NCI-H146 treated with DMSO at 0.1 percent for 48 hours (cell line): Measurements from ENCODE around the gene SOBP.
"Not testable (repeated sequence)": the region's sequence is repeated elsewhere in the genome, so short reads cannot be mapped to it uniquely, and the experiment has no call there.

ENCODE experiments used
- DNase-seq: peaks from one replicate; lab custom pipeline; 2025; ENCODE audit not compliant: unreplicated experiment; lab: John Stamatoyannopoulos, UW

SOBP gene

GRCh38 chr6:107488174-107488874 is 1.6 kb upstream of the SOBP start:
- DNase-seq, result no peak

- peak; percentile 27 for DNase-seq
These were observed 862 bp upstream of the SOBP start for GRCh38 chr6:107488875-107489635.

DNA sequence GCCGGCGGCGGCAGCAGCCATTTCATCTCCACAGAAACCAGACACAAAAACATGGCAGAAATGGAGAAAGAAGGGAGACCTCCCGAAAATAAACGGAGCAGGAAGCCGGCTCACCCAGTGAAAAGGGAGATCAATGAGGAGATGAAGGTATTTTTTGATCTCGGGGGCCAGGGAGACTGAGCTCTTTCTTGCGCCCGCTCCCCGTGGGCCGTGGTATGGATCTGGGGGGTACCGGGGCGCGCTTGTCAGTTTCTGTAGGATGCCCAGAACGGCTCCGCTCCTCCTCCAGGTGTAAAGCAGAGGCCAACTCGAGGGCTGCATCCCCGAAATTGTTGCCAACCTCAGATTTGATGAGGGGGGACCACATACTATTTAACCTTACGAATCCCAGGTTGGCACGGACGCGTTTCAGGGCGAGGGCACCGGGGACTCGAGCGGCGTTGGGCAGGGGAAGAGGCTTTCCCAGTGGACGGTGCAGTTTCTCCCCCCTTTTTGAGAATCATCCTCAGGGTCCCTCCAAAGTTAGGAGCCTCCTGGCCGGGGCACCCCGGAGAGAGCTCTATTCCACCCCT is 735 bp downstream of the SOBP start:
- no peak for DNase-seq

GRCh38 chr6:107491138-107491609 is 1.3 kb downstream of the SOBP start:
- DNase-seq, result no peak

DNA sequence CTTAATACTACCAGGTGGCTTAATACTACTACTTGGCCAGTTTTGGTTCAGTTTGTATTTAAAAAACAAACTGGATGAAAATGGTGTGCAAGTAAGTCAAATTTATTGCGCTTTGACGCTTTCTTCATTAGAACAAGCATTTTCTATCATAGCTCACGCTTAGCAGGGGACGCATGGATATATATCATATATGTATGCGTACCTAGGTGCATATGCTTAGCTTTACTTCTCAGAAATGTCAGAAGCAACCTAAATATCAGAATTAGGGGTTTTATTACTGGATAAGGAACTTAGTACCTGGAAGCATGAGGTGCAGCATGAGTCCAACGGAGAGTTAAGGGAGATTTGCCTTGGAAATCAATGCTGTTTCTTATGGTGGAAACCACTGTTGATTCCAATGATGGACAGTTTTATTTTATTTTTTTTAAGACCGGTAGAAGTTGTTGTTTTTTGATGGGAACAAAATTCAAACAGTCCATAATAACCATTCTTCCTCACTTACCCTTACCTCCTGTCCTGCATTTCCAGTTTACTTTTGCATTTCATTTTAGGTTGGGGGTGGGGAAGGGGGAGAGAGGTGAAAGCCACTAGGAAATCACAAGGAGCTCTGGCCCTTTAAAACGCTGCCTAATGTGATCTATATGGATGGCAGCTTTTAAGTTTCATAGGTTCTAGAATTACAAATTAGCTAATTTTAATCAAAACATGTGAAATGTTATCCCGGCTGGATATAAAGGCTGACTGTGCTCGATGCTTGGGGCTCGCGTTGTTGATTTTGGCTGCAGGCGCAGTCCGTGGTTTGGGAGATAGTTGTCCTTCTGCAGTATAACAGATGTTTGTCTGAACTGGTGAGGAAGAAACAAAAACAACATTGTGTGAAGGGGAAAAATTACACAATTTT is 2.1 kb downstream of the SOBP start:
- no peak for DNase-seq

- DNase-seq, result peak; percentile 63
These were observed 3.5 kb downstream of the SOBP start for GRCh38 chr6:107493158-107494057.

GRCh38 chr6:107495196-107495643 is 5.3 kb downstream of the SOBP start:
- no peak for DNase-seq

- no peak for DNase-seq
These were observed 6.1 kb downstream of the SOBP start for GRCh38 chr6:107495971-107496370.

DNA sequence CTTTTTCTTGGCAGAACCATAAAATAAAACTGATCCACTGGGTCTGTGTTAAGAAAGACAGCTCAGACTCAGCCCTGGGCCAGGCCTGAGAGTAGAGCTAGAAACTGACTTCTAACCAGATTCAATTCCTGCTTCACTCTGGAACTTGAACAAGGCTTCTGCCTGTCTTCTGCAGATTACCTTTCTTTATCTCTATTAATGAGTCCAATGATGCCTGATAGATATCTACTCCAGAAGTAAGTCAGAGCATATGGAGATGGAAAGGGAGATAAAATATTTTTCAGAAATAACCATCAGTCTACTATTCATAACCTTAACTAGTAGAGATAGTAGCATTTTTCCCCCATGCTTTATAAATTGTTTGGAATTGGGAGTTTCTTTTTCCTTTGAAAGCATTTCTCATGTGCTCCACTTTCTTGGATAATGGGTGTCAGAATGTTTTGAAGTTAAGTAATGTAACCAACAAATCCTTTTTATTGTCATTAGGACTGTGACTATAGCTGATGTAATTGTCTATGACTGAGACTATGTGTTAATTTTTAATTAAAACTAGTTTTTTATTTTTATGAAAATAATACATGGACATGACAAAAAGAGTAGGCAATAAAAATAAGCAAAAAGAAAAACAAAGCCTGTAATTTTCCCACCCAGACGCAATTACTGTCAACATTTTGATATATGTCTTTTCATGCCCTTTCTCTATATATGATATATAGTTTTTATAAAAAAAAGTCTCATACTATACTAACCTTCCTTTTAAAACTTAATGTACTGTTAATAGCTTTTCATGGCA is 7.2 kb downstream of the SOBP start:
- no peak for DNase-seq

GRCh38 chr6:107504270-107505026 is 14.5 kb downstream of the SOBP start:
- DNase-seq, result no peak

- DNase-seq, result no peak
These were observed 16.2 kb downstream of the SOBP start for GRCh38 chr6:107506145-107506544.

DNA sequence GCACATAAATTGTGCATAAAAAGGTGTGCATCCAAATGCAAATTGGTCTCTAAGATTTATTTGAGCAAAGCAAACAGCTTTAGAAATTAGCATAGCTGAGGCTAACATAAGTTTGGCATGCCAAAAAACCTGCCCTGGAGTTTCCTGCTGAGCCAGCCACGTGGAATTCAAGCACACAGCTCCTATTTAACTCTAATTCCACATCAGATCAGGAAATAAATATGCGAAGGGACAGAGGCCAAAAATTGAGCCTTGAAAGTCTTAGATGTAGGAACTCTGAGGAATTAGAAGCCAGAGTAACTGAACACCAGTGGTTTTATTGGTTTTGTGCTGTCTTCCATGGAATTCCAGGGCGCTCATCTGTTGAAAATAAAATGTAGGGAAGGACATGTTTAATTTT is 19.6 kb downstream of the SOBP start:
- DNase-seq, result no peak

- no peak for DNase-seq
These were observed 20.2 kb downstream of the SOBP start for GRCh38 chr6:107510108-107510507.

DNA sequence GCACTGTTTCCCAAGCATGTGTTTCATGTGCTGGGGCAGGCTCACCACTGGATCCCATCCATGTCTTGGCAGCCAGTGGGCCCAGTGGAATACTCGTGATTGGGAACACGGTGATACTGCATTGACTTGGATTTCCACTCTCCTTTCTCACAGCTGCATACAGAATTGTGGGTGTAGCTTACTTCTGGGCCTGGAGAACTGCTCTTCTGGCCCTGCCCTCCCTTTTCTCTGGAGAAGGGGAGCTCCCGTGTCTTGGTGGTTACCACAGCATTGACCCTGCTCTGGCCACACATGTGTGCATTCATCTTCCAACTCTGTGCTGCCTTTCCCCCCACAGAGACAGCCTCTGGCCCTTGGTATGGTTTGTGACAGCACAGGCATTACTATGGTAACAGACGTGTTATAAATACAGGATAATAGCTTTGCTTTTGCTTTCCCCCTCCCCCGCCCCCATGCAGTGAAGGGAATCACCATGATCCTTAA is 21.6 kb downstream of the SOBP start:
- no peak for DNase-seq

DNA sequence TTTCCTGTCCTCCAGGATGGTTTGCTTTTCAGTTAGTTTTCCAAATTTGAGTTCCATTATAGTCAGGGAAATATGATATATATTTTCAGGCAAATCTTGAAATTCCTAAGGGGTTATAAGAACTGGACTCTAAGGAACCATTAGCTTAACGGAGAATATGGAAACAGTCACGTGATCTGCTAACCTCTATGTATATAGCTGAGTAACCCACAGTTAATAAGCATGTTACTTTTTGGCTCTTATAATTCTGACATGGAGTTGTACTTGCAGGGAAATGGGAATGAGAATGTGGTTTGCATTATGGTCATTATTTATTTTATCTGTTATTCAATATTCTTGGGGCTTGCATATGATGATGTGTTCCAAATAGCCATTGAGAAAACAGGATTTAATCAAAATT is 23.3 kb downstream of the SOBP start:
- no peak for DNase-seq

DNA sequence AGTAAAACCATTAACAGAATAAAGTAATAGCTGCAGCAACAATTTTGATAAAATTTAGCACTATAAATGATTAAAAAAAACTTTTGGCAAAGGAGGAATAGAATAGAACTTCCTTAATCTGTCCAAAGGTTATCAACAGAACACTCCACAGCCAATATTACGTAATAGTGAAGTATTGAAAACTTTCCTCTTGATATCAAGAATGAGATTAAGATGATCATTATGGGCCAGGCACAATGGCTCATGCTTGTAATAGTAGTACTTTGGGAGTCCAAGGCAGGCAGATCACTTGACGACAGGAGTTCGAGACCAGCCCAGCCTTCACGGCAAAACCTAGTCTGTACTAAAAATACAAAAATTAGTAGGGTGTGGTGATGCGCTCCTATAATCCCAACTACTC is 26.0 kb downstream of the SOBP start:
- DNase-seq, result no peak

DNA sequence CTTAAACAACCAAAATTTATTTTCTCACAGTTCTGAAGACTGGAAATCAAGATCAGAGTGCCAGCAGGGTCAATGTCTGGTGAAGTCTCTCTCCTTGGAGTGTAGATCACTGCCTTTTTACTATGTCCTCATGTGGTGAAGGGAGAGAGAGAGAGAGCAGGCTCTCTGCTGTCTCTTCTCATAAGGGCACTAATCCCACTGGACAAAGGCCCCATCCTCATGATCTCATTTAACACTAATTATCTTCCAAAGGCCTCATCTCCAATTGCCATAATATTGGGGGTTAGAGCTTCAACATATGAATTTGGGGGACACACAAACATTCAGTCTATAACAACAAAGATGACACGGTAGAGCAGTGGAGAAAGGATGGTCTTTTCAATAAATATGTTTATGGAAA is 27.4 kb downstream of the SOBP start:
- no peak for DNase-seq

- not testable (repeated sequence) for DNase-seq
These were observed 29.3 kb downstream of the SOBP start for GRCh38 chr6:107519224-107519623.
